DMS153 treated with DMSO at 0.1 percent for 48 hours (cell line): ENCODE data around the gene SPOCK1.
"Not testable (repeated sequence)": the region's sequence is repeated elsewhere in the genome, so short reads cannot be mapped to it uniquely, and the experiment has no call there.

Experiments
- DNase-seq: peaks from one replicate; lab custom pipeline; 2025; ENCODE audit not compliant: unreplicated experiment; lab: John Stamatoyannopoulos, UW

SPOCK1 gene

DNA sequence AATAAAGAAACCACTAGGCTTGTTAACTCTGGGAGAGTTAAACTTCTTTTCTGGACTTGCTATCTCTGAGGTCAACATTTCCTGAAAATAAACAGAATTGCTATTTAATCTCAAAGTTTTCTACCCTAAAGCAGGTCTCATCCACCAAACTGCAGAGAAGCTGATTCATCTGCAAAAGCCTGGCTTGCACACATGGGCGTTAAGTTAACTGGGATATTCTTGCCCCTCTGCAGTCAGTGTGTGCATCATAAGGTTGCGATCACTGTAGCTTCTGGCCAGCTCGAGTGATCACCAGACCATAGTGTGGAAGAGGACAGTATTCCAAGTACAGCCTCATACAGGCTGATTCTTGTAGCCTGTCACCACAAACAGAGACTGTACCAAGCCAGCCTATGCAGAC is 99.2 kb downstream of the SPOCK1 start:
- no peak for DNase-seq

DNA sequence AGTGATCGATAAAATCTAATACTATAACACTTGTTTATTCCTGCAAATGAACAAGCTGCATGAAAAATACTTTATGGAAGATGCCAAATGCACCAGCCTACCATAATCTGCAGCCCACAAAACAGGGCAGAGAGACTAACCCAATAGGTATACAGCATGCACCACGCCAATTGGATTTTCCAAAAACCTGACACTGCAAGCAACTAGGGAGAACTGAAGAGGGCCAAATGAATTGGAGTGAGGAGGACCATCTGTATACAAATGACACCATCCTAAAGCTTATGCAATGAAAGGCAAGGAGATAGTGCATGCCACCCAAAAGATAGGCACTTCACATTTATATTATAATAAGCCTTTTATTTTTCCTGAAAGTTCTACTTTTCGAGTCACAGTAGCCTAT is 100.4 kb downstream of the SPOCK1 start:
- no peak for DNase-seq

- no peak for DNase-seq
Observed at GRCh38 chr5:137398154-137398553, 101.0 kb downstream of the SPOCK1 start.

- DNase-seq = no peak
Observed at GRCh38 chr5:137395011-137395755, 103.9 kb downstream of the SPOCK1 start.

- no peak for DNase-seq
Observed at GRCh38 chr5:137394380-137394779, 104.7 kb downstream of the SPOCK1 start.

GRCh38 chr5:137393196-137393993 is 105.7 kb downstream of the SPOCK1 start:
- no peak for DNase-seq

GRCh38 chr5:137392261-137392660 is 106.9 kb downstream of the SPOCK1 start:
- no peak for DNase-seq

GRCh38 chr5:137391044-137391443 is 108.1 kb downstream of the SPOCK1 start:
- DNase-seq = not testable (repeated sequence)

DNA sequence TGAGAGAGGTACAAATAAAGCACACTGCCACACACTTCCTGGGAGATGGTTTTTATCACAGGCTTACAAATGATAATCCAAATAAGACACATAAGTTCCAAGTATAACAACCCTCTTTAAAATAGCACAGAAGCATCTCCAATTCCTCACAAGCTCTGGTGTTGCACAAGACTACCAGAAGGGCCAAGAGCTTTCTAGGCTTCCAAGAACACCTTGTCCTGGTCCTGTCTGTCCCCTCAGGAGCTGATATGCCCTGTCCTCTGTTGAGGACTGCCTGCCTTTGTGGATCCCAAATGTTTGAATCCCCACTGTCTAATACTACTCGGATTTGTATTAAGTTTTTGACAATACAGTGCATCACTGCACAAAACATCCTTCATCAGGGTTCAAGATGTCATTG is 110.1 kb downstream of the SPOCK1 start:
- no peak for DNase-seq

- DNase-seq = no peak
Observed at GRCh38 chr5:137385064-137385463, 114.1 kb downstream of the SPOCK1 start.

- DNase-seq = no peak
Observed at GRCh38 chr5:137383909-137384308, 115.2 kb downstream of the SPOCK1 start.

GRCh38 chr5:137381555-137381954 is 117.6 kb downstream of the SPOCK1 start:
- DNase-seq = no peak

- DNase-seq = no peak
Observed at GRCh38 chr5:137379555-137380286, 119.4 kb downstream of the SPOCK1 start.

DNA sequence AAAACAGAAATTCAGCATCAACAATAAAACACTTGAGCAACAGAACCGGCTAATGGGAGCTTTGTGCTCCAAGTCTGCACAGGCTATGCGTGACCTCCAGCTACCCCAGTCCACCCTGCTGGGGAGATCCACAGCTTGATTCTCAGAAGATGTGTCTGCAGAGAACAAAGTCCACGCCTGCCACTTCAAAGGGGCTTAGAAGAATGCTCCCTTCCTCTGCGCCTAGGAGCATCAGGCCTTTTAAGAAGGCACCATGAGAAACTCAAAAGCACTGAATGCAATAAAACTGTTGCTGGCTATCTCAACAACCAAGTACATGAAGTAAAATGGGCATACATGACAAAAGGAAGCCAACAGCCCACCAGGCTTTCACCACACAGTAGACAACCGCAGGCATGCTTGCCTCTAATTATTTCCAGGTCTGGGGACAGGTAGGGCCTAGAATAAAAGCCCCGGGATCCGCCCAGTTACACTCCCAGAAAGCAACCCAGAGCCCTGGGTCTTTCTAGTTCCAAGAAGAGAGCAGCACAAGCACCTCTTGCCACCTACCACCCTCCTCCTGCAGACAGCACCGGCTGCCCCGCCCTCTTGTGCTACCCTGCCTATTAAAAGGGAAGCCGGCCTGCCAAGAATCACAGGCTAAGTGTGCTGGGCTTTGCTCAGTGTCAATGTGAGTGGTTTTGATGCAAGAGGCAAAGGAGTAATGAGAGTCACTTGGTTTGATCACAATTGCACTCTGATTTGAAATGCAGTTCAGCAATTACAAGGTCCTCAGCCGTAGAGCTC is 123.2 kb downstream of the SPOCK1 start:
- DNase-seq = peak; percentile 31

DNA sequence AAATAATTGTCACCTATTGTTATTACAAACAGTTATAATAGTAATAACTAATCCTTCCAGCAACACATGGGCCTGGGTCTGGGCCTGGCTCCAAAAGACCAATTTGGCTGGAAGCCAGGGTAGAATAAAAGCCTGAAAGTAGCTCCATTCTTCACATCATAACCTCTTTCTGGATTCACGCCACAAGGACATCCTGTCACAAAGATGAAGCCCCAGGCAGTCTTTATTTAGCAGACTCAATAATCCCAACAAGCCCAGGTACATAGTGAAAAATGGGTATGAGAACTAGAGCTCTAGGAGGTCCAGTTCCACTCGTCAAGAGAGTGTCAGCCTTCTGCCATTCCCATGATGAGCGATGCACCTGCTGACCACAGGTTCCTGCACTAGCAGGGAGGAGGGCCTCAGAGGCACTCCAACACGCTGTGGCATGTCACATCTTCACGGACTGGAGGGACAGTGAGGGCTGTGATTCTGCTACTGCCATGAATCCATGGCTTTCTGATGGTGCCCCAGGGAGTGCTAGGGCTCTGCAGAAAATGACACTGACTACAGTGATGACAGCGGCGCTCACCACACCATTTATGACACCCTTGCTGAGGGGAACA is 124.9 kb downstream of the SPOCK1 start:
- peak; percentile 64 for DNase-seq

- no peak for DNase-seq
Observed at GRCh38 chr5:137372773-137373160, 126.4 kb downstream of the SPOCK1 start.

DNA sequence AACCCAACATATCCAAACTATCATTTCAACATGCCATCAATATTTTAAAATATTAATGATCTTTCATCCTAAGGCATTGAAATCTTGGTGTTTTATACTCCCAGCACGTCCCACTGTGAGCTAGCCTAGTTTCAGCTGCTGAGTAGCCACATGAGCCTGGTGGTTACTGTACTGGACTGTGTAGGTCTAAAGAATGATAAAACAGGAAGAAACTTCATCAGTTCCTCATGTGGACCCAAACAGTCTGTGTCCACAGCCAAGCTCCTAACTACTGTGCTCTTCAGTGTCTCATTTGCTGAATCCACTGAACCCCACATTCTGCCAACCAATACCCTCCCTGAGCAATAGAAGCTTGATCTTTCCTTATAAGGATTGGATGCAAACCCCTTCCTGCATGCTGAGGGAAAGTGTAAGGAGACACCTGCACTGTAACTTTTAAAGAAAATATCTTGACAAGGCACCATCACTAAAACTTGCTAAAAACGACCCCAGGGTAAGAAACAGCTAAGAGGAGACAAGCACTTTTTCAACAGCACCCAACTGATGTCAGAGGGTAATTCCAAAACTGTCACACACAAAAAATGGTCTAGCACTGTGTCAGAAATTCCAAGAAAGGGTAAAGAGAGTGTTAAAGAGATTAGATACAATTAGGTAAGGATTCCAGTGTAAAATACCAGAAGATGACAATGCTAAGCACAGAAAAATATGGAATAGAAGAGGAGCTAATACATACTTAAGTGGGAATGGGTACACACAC is 126.9 kb downstream of the SPOCK1 start:
- DNase-seq = no peak

- no peak for DNase-seq
Observed at GRCh38 chr5:137370096-137371071, 128.7 kb downstream of the SPOCK1 start.

DNA sequence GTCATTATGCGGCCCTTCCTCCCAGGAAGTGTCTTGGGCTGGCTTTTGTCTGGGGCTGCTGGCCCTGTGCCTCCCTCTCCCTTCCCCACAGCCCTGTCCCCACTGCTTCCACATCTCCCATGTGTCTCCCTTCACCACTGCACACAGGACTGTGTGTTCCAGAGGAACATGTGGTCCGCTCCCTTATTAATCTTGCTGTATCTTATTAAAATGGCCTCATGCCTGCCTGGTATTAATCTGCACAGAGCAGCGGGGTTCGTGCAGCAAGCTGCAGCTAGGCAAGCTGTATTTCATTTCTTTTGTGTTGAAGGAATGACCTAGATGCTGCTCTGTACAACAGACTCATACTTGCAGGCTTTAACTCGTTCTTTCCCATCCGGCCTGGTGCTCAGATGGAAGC is 130.5 kb downstream of the SPOCK1 start:
- no peak for DNase-seq
